Bronchial epithelial cell (primary cell): ENCODE data around the gene PGGHG. TPM values are rescaled to one million over a fixed set of nuclear protein-coding genes. Genes with fewer than 3 reads are reported as not detected.
"Not testable (repeated sequence)": the region's sequence is repeated elsewhere in the genome, so short reads cannot be mapped to it uniquely, and the experiment has no call there.

Source experiments
- DNase-seq: peaks from one replicate; pipeline ENCODE4 v3.0.0-alpha.2; 2010; ENCODE audit warnings: low read depth
- FAIRE-seq: peaks from 2 replicates; lab custom pipeline; 2011; peaks lifted over from hg19 to GRCh38; lab: Jason Lieb, UNC
- H3K27me3 ChIP-seq: 2 replicates; pipeline ENCODE4 v1.5.1; 2011; ENCODE audit warnings: low read length; ENCODE audit not compliant: control insufficient read depth, insufficient read depth
- H3K36me3 ChIP-seq: 2 replicates; pipeline ENCODE4 v1.5.1; 2011; ENCODE audit warnings: low read length; ENCODE audit not compliant: control insufficient read depth, insufficient read depth
- H3K4me3 ChIP-seq: 2 replicates; pipeline ENCODE4 v1.5.1; 2011; ENCODE audit warnings: mild to moderate bottlenecking, low read depth, low read length, control low read depth
- total RNA-seq: library from RNA; depleted of rRNA; stranded (reverse); fragments of >200 nt; gene quantifications from 2 replicates; pipeline ENCODE4 v1.2.1, GENCODE V29; 2014
- TF ChIP-seq, protein P1 (sequence below): IDR thresholded peaks from 2 replicates; pipeline ENCODE4 v1.5.1; 2011; ENCODE audit warnings: mild to moderate bottlenecking, moderate library complexity, low read length, control low read depth, inconsistent platforms; ENCODE audit not compliant: insufficient read depth, severe bottlenecking

The PGGHG gene
- total RNA-seq, 1 donor from 2014 or later: 3.2 TPM

DNA sequence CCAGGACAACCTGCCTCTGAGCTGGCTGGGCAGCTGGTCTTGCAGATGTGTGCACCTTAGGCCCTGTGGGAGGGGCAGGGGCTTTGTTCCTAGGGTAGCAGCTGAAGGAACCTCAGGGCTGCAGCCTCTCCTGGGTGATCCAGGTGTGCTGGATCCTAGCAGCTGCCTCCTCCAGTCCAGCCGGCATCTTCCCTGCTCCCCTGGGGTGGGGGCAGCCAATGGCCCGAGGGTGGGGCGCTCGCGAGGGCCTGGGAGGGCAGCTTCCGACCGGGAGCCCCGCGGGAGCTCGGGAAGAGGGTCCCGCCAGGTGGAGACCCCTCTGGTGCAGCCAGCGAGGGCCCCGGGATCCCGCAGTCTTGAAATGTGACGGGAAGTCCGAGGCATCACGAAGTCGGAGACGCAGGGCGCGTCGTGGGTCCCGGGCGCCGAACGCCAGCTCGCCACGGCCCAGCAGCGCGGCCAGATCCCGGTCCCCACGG is 26.6 kb downstream of the PGGHG start:
- FAIRE-seq: no peak
- no peak overlapping the region for H3K4me3 ChIP-seq
- no peak for DNase-seq
- TF ChIP-seq, protein P1, sequence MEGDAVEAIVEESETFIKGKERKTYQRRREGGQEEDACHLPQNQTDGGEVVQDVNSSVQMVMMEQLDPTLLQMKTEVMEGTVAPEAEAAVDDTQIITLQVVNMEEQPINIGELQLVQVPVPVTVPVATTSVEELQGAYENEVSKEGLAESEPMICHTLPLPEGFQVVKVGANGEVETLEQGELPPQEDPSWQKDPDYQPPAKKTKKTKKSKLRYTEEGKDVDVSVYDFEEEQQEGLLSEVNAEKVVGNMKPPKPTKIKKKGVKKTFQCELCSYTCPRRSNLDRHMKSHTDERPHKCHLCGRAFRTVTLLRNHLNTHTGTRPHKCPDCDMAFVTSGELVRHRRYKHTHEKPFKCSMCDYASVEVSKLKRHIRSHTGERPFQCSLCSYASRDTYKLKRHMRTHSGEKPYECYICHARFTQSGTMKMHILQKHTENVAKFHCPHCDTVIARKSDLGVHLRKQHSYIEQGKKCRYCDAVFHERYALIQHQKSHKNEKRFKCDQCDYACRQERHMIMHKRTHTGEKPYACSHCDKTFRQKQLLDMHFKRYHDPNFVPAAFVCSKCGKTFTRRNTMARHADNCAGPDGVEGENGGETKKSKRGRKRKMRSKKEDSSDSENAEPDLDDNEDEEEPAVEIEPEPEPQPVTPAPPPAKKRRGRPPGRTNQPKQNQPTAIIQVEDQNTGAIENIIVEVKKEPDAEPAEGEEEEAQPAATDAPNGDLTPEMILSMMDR: no peak
- no peaks in the 10 kb centered on the region for H3K36me3 ChIP-seq
- peaks cover 2% of the 10 kb centered on the region for H3K27me3 ChIP-seq

DNA sequence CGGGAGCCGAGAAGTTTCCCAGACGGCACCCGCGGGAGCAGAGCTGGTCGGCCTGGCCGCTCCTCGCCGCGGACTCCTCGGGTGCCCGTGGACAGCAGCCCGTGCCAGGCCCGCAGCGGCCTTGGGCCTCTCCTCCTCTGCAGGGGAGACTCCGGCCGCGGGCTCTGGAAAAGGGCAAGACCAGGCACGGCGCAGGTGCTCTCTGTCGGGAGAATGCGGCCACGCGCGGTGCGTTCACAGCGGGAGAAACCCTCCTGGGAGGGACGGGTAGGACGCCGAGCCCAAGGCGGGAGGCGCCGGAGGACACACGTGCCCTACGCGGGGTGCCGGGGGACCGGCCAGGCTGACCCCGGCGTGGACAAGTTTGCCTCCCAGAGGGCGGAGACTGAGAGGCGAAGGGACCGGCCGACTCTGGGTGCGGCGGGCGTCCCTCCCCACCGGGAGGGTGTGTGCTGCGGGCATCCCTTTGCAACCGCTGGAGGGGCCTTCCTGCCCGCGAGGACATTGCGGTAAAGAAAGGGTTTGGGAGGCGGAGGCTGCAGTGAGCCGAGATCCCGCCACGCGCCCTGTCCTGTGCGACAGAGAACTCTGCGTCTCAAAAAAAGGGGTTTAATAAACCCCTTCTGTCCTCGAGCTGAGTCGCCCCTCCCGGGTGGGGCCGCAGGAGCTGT is 27.2 kb downstream of the PGGHG start:
- TF ChIP-seq, protein P1: no peak
- Histone ChIP-seq H3K36me3 (no peaks in the 10 kb centered on the region), H3K27me3 (peaks cover 2% of the 10 kb centered on the region), H3K4me3 (peak overlapping the region; percentile 22)
- FAIRE-seq (no peak), DNase-seq (no peak)

DNA sequence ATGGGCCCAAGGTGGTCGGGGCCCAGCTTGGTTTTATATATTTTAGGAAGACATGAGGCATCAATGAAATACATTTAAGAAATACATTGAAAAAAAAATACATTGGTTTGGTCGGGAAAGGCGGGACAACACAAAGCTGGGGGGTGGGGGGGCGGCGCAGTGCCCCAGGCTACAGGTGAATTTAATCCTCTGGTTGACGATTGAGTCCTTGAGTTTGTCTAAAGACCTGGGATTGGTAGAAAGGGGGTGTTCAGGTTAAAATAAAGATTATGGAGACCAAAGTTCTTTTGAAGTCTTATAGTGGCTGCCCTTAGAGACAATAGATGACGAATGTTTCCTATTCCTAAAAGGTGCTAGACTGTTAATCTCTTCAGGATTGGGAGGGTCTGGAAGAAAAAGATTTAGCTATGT is 28.0 kb downstream of the PGGHG start:
- DNase-seq (no peak), FAIRE-seq (no peak)
- no peak overlapping the region for H3K4me3 ChIP-seq
- H3K36me3 ChIP-seq: no peaks in the 10 kb centered on the region
- TF ChIP-seq, protein P1: no peak
- peaks cover 2% of the 10 kb centered on the region for H3K27me3 ChIP-seq

DNA sequence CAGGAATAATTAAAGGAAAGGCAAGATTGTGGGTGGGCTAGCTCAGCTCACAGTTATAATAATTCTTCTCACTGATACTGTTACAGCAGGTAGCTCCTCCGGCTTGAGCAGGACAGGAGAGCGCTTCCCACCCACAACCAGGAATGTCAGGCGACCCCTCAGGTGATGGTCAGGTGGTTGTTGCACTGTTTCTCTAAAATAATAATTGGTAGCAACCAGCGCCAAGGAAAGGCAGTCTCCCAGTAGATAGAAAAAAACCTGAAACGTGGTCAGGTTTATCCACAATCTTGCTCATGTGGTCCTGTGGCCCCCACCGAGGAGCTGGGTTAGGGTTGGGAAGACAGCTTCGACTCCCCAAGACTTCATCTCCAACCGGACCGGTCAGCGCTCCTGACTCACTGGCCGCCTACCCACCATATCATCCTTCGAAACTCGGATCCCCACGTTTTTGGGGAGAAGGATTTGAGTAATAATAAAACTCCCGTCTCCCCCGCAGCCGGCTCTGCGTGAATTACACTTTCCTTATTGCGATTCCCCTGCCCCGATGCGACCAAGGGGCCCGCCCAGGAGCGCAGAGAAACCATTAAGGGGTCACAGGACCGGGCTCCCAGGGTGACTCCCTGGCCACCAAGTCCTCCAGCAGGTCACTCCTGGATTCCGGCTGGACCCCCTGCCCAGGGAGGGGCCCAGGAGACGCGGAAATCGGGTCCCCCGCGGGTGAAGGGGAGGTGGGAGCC is 28.9 kb downstream of the PGGHG start:
- DNase-seq, FAIRE-seq, H3K36me3 ChIP-seq, H3K27me3 ChIP-seq, H3K4me3 ChIP-seq: not testable (repeated sequence)

DNA sequence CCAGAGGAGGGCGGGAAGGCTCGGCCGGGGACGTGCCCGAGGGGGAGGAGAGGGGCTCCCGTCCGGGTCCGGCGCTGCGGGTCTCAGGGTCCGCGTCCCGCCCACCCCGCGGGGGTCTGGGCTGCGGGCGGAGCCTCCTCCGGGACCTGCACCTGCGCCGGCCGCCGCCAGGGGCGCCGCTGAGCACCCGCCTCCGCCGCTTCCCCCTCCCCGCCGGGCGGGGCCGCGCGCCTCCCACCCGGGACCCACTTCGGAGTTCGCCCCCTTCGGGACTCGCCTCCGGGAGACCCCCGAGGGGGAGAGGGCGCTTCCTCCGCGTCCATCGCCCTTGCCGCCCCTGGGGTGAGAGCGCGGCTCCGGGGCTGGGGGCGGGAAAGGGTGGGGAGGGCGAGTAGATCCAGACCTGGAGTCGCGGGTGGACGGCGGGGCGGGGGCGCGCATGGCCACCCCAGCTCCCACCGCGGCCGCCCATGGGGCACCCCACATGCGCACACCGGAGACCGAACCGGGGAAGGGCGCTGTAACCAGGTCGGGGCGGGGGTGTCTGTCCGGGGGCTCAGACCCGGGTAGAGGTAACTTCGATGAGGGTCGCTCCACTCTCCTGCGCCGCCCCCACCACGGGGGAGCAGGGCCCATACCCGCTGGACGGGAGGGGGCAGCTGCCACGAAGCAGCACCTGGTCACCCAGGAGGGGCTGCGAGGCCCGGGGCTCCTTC is 29.6 kb downstream of the PGGHG start:
- DNase-seq, H3K27me3 ChIP-seq, H3K36me3 ChIP-seq, FAIRE-seq: not testable (repeated sequence)
- H3K4me3 ChIP-seq: peak overlapping the region; percentile 35

DNA sequence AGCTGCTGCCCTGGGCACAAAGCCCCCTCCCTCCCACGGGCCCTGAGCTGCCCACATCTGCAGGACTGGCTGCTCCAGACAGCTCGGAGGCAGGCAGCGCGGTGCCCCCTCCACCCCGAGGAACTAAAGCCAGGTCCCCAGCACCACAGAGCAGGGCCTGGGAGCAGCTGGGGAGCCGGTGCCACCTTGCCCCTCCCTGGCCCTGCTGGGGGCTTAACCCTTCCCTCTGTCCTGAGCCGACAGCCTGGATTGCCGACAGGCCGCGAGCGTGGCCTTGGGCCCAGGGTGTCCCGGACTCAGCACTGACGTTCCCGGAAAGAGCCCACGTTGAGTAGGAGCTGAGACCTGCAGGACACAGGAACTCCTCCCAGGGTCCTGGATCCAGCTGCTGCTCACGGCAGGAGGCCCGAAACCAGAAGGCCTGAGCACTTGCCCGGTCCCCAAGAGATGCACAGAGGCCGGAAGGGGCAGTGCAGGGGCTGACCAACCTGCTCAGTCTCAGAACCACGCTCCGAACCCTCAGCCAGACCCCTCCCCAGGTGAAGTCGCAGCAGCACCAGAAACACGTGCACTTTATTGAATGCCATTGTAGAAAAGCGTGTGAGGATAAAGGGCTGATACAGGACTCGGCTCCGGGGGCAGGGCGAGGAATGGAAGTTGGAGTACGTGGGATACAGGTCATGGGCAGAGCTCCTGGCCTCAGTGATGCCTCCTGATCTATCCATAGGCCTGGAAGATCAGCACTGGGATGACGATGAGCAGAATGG is 30.4 kb downstream of the PGGHG start:
- not testable (repeated sequence) for H3K27me3 ChIP-seq, H3K36me3 ChIP-seq, DNase-seq, FAIRE-seq
- H3K4me3 ChIP-seq: peak overlapping the region; percentile 35

DNA sequence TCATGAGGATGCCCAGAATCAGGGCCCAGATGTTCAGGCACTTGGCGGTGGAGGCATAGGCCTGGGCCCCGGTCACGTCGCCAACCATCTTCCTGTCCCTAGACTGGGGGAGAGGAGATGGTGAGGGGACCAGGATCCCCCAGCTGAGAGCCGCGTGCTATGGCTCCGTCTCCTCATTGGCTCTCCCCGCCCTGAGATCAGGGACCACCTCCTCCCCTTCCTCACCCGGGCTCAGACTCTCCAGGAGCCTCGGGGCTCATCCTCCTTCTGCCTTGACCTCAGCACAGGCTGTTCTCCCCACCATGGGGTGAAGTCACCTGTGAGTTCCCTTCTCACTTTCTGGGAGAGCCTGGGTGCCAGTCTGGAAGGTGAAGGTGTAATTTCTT is 31.0 kb downstream of the PGGHG start:
- not testable (repeated sequence) for FAIRE-seq, H3K27me3 ChIP-seq, DNase-seq, H3K36me3 ChIP-seq
- H3K4me3 ChIP-seq: peak overlapping the region; percentile 35
